GM19328 (cell line): ENCODE measurements around the gene SNAPC2.
"Not testable (repeated sequence)": the region's sequence is repeated elsewhere in the genome, so short reads cannot be mapped to it uniquely, and the experiment has no call there.

Experiments
- ATAC-seq: cut with Tn5 transposase; IDR thresholded peaks from one replicate; pipeline ENCODE4 v1.9.1; 2021; ENCODE audit warnings: mild to moderate bottlenecking, moderate library complexity; ENCODE audit not compliant: unreplicated experiment

The SNAPC2 gene

DNA sequence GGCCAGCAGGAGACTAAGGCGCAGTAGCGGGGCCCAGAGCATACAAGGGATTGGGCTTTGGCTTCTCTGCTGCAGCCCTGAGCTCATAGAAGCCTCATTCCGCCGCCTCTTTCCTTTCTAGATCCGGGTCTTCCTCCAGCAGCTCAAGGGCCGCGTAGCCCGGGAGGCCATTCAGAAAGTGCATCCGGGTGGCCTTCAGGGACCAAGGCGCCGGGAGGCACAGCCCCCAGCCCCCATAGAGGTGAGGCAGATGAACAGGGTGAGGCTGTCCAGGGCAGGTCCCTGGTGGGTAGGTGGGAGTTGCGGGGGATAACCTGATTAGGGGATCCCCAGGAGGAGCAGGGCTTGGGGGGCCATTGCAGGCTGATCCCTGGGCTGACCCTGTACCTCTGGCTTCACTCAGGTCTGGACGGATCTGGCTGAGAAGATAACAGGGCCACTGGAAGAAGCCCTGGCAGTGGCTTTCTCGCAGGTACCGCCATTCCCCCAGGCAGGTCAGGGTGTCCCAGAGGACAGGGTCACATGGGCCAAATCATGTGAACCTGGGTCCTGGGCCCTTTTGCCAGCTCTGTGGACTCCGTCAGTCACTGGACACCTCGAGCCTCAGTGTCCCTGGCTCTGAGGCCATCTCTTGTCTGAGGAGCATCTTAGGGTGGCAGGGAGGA is 1.3 kb downstream of the SNAPC2 start:
- no peak for ATAC-seq

- no peak for ATAC-seq
Measured at GRCh38 chr19:7921967-7922835, 2.1 kb downstream of the SNAPC2 start.

DNA sequence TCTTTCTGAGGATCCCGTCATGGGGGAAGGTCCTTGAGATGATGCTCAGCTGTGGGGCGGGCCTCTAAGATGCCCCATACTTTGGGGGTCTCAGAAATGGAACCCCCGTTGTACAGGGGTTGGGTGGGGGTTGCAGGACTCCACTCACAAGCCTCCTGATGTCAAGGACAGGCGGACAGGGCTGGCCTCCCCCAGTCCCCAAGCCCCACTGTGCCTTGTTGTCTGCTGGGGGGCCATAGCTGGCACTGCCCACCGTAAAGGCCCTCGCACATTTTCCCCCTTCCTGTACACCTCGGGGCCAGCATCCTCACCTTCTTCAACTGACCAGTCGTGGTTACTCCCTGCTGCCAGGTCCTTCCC is 2.7 kb downstream of the SNAPC2 start:
- no peak for ATAC-seq

- no peak for ATAC-seq
Measured at GRCh38 chr19:7923295-7924191, 3.4 kb downstream of the SNAPC2 start.

DNA sequence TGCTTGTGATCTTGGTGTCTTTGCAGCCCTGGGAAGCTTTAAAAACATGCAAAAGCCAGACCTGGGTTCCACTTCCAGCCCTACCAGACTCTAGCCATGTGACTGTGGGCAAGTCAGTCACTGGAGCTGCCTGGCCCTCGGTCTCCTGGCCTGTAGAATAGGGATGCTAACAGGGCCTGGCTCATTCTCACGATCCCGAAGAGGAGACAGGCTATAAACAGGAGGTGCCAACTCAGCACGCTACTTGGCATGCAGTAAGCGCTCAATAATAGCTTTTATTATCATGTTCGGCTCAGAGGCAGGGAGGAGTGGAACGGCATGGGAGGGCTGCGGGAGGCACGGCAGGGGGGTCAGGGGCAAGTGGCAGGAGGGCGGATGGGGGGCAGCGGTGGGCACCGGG is 4.1 kb downstream of the SNAPC2 start:
- ATAC-seq, result no peak

DNA sequence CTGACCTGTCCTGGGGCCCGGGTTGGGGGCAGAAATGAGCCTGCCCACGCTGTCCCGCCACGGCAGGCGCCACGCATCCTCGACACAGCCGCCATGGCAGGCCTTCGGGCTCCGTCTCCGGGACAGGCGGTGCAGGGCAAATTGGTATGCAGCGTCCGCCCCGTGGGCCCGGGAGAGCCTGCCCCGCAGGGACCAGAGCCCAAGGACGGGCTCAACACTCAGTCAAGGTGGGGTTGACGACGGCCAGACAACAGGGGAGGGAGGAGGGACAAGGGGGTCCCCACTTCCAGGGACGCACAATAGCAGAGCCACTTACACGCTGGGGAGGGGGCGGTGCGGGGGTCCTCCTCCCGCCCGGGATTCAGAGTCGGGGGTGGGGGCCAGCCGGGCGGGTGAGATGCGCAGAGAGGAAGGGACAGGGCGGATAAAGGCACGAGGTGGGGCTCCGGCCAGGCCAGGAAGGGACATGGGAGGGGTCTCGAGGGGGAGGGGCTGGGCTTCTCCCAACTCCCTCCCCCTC is 4.6 kb downstream of the SNAPC2 start:
- no peak for ATAC-seq

GRCh38 chr19:7925171-7925851 is 5.2 kb downstream of the SNAPC2 start:
- no peak for ATAC-seq

DNA sequence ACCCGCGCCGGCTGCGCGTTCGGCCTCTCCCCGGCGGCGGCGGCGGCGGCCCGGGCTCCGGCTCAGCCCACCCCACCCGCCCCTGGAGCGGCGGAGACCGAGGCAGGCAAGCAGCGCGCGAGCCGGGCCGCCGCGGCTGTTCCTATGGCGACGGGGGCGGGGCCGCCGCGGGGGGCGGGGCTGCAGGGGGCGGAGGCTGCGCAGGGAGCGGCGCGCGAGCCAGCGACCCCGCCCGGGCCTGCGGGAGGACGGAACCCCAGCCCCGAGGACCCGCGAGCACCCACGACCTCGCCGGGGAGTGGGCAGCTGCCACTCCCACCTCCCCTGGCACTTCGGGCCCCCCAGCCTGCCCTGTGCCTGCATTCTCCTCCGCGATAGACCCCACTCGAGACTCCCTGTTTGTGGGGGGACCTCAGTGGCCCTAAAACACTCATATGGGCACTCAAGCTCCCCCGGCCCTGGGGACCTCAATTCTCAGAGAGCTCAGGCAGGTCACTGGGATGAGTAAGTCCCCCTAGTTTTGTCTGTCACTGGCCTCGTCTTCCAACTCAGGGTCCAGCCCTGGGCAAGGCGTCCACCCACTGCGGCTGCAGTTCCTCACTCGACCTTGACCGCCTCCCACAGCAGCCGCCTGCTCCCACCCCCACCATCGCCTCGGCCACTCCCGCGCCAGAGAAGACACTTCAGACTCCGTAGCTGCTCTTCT is 6.0 kb downstream of the SNAPC2 start, which contains the start of gene CTXN1:
Gene CTXN1, minus strand, starts transcription at position 115 of the 706 bp plus-strand sequence. CDS start 597 bp downstream, outside the sequence.
- ATAC-seq, result no peak

- no peak for ATAC-seq
Measured at GRCh38 chr19:7926727-7927604, 6.8 kb downstream of the SNAPC2 start.

DNA sequence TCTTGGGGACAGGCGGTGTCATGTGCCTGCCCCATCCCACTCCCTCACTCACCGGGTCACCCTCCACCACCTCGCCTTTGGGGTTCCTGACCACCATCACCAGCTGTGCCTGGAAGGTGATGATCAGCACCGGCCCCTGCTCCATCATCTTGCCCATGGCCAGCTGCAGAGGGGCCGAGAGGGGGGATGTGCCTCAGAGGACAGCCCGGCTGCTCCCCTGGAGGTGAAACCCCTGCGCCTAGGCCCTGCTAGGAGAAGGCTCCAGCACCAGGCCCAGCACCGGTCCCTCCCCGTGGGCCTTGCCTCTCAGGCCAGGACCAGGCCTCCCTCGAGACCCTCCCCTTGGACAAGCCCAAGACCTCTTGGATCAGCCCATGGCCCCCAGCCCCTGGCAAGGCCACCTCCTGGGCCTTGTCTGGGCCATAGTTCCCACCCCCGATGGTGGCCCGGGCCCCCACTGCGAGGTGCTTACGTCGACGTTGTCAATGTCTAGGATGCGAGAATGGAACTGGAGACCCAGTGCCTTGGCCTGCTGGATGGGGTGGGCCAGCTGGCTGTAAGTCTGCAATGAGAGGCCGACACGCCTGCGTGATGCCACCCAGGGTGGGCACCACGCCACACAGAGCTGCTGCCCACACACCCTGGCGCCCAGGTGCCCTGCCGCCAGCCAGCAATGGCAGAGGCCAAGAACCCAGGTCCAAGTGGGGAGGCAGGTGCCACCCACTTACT is 7.6 kb downstream of the SNAPC2 start:
- ATAC-seq, result no peak

GRCh38 chr19:7928334-7928706 is 8.2 kb downstream of the SNAPC2 start:
- no peak for ATAC-seq

GRCh38 chr19:7928741-7929701 is 8.9 kb downstream of the SNAPC2 start:
- no peak for ATAC-seq

DNA sequence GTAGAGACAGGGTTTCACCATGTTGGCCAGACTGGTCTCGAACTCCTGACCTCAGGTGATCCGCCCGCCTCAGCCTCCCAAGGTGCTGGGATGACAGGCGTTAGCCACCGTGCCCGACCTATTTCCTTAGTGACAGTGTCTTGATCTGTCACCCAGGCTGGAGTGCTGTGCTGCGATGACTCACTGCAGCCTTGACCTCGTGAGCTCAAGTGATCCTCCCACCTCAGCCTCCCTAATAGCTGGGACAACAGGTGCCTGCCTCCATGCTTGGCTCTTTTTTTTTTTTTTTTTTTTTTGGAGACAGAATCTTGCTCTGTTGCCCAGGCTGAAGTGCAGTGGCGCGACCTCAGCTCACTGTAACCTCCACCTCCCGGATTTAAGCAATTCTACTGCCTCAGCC is 9.9 kb downstream of the SNAPC2 start:
- ATAC-seq, result not testable (repeated sequence)

- no peak for ATAC-seq
Measured at GRCh38 chr19:7930765-7931164, 10.6 kb downstream of the SNAPC2 start.

GRCh38 chr19:7931221-7932061 is 11.3 kb downstream of the SNAPC2 start:
- ATAC-seq, result no peak

DNA sequence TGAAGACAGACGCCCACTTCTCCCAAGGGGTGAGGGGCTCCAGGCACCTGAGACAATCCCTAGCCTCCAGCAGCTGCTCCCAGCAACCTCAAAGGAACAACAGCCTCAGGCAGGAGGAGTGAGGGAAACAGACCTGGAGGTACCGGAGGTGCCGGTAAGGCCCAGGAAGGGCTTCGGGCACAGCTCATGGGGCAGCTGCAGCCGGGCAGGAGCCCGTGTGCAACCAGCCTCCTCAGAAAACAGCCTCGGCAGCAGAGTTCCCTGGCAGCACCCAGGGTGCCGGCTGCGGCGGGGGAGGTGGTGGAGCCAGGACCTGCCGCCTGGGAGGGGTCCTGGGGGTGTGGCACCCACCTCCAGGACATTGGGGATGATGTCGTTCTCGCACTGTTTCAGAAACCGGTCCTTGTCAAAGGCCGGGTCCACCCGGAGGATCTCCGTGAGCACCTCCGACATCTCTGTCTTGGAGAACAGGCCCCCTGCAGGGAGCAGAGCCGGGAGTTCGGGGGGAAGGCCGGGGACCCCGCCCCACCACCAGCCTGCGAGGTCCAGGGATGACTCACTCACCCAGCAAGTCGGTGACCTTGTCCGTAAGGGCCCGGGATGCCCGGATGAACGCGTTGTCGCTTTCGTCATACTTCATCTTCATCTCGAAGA is 12.3 kb downstream of the SNAPC2 start:
- no peak for ATAC-seq
